Suppressor macrophage treated with lipopolysaccharide for 4 hours (primary cell): ENCODE data around the gene ALDH1B1.
"Not testable (repeated sequence)": the region's sequence is repeated elsewhere in the genome, so short reads cannot be mapped to it uniquely, and the experiment has no call there.

Experiments used
- DNase-seq: peaks from one replicate; pipeline ENCODE4 v3.0.0-alpha.2; 2020

Gene ALDH1B1

GRCh38 chr9:38362852-38363588 is 29.5 kb upstream of the ALDH1B1 start:
- DNase-seq: peak; percentile 59

GRCh38 chr9:38363589-38363925 is 28.9 kb upstream of the ALDH1B1 start:
- DNase-seq: no peak

GRCh38 chr9:38367898-38368297 is 24.6 kb upstream of the ALDH1B1 start:
- DNase-seq: no peak

DNA sequence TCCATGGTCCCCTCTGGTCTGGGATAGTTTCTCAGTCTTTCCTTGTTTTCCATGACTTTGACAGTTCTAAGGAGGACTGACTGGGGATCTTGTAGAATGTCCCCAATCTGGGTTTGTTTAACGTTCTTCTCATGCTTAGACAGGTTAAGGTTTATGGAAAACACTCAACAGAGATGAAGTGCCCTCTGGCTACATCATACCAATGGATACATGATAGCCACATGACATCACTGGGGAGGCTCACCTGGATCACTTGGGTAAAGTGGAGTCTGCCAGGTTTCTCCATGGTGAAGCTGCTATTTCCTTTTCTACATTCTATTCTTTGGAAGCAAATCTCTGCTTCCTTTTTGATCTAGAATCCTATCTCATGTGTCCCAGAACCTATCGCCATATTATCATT is 23.8 kb upstream of the ALDH1B1 start:
- DNase-seq: no peak

DNA sequence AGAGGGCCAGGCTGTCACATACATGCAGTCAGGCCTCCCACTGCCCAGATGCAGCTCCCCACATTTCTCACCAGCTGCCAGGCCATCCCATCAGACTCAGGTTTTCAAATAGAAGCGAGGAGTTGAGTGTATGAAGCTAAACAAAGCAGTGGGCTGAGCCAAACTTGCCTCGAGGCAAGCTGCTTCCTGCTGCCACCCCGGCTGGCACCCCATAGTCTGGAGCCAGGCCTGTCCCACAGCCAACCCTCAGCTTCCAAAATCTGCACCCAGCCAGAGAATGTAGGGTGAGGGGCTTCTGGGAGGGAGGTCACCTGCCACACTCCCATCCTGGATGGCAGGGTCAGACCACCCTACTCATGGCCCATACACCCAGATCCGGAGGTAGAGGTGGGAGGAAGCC is 22.3 kb upstream of the ALDH1B1 start:
- DNase-seq: no peak

GRCh38 chr9:38371495-38371894 is 21.0 kb upstream of the ALDH1B1 start:
- DNase-seq: no peak

- no peak for DNase-seq
These were observed 19.5 kb upstream of the ALDH1B1 start for GRCh38 chr9:38372762-38373619.

GRCh38 chr9:38373679-38374078 is 18.8 kb upstream of the ALDH1B1 start:
- no peak for DNase-seq

- DNase-seq: no peak
These were observed 17.5 kb upstream of the ALDH1B1 start for GRCh38 chr9:38374847-38375571.

DNA sequence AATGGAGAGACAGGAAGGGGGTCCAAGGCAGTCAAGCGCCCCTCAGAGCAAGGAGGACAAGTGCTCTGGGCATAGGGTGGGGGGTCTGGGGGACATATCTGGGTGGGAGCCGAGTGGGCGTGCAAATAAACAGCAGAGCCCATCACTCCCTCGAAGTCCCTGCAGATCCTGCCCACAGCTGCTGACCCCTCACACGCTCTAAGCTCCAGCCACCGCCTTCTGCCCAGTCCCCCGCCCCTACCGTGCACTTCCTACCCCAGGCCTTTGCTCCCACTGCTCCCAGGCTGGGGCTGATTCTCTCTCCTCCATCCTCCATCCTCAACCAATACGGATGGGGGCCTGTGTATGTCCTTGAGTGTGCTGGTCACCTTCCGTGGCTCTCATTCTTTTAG is 16.9 kb upstream of the ALDH1B1 start:
- no peak for DNase-seq

- no peak for DNase-seq
These were observed 16.4 kb upstream of the ALDH1B1 start for GRCh38 chr9:38376021-38376670.

GRCh38 chr9:38377336-38378083 is 15.0 kb upstream of the ALDH1B1 start:
- DNase-seq: not testable (repeated sequence)

DNA sequence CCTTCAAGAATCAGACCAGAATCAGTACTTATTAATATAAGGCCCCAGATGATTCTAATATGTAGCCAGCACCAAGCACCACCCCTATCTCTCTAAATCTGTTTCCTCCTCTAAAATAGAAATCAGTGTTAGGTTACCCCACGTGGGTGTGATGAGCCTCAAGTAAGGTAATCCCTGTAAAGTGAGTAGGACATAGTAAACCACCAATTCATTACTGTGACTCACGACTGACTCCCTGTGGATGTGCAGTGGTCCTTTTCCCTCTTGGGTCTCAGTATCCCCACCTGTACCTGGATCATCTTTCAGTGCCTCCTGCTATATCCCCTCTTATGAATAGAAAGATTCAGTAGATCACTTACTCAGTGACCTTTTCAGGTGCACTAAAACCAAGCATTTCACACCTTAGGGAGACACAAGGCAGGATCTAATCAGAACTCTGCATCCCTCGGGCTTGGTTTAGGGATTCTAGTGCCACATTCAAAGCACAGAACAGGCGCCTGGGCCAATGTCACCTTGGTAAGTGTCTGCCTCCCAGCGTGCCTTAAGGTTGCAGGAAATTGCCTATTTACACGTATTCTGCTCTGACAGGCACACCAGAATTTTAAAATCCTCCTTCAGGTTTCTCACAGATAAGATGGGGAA is 12.2 kb upstream of the ALDH1B1 start:
- DNase-seq: no peak

- no peak for DNase-seq
These were observed 11.5 kb upstream of the ALDH1B1 start for GRCh38 chr9:38380872-38381534.

DNA sequence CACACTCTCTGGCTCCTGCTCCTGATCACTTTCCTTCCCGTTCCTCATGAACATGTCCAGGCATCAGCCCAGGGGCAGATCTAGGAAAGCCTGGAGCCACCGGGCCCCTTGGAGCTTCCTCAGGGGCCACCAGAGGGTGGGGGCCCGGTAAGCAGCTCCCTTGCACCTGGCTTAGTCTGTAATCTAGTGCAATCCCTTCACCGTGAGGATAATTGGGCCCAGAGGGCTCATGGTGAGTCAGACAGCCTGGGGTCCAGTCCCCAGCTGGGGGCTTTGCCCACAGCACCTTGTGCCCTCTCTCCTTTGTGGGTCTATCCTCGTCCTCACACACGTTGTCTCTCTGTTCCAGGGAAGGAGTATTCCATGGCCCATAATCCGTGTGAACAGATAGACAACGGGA is 10.4 kb upstream of the ALDH1B1 start:
- DNase-seq: no peak

- no peak for DNase-seq
These were observed 7.3 kb upstream of the ALDH1B1 start for GRCh38 chr9:38384990-38385848.

GRCh38 chr9:38385896-38386295 is 6.6 kb upstream of the ALDH1B1 start:
- no peak for DNase-seq

DNA sequence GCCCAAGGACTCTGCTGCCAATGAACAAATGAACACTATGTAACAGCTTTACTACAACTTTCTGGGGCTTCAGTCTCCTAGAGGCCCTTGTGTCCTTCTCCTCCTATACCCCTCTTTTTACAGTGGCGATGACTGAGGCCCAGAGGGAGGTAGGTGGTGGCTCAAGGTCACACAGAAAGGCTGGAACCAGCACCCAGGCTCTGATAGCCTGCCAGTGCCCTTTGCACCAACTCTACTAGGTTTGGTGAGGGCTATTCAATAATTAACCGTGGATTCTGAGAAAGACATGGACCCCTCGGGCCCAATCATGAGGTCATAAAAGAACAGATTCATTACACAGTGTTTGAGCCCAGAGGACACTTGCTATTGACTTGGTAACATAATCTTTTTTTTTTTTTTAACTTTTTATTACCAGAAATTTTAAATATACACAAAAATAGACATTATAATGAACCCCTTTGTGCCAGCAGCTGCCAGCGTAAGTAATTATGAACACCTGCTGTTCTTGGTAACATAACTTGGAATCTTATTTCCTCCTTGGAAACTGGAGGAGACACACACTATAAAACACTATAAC is 6.1 kb upstream of the ALDH1B1 start:
- DNase-seq: no peak

GRCh38 chr9:38387066-38387465 is 5.4 kb upstream of the ALDH1B1 start:
- DNase-seq: no peak

GRCh38 chr9:38387751-38388150 is 4.8 kb upstream of the ALDH1B1 start:
- DNase-seq: no peak
